Stomach (tissue), 4 donors: Measurements from ENCODE around the gene IFITM10.

Experiments
- EP300 ChIP-seq: sonication (generic); formaldehyde crosslinking; IDR thresholded peaks from one replicate; pipeline ENCODE4 v1.6.1; 2017; ENCODE audit warnings: antibody characterized with exemption
- POLR2A ChIP-seq, 4 donors: fragments of 450-650 bp; IDR thresholded peaks; one replicate each; pipeline ENCODE4 v1.6.1; 2016; ENCODE audit warnings: antibody characterized with exemption in 4 of 4, control low read depth in 2 of 4, mild to moderate bottlenecking in 1 of 4, moderate library complexity in 1 of 4
- TF ChIP-seq, protein P1 (sequence below), 7 experiments: fragments of 450-650 bp in 4 of 7; fragments of 200-600 bp in 3 of 7; sonication (generic) in 3 of 7; IDR thresholded peaks; one replicate each; pipeline ENCODE4 v1.5.1; 2016 to 2019; ENCODE audit warnings: antibody characterized with exemption in 7 of 7, control low read depth in 2 of 7, mild to moderate bottlenecking in 1 of 7

- TF ChIP-seq POLR2A (IDR thresholded peaks at IDR 0.05): no peak
- TF ChIP-seq, protein P1, sequence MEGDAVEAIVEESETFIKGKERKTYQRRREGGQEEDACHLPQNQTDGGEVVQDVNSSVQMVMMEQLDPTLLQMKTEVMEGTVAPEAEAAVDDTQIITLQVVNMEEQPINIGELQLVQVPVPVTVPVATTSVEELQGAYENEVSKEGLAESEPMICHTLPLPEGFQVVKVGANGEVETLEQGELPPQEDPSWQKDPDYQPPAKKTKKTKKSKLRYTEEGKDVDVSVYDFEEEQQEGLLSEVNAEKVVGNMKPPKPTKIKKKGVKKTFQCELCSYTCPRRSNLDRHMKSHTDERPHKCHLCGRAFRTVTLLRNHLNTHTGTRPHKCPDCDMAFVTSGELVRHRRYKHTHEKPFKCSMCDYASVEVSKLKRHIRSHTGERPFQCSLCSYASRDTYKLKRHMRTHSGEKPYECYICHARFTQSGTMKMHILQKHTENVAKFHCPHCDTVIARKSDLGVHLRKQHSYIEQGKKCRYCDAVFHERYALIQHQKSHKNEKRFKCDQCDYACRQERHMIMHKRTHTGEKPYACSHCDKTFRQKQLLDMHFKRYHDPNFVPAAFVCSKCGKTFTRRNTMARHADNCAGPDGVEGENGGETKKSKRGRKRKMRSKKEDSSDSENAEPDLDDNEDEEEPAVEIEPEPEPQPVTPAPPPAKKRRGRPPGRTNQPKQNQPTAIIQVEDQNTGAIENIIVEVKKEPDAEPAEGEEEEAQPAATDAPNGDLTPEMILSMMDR (IDR thresholded peaks at IDR 0.05): no peak
- no peak for TF ChIP-seq EP300
Measured at GRCh38 chr11:1779806-1780699, 29.7 kb upstream of the IFITM10 start.
